Neuronal stem cell (in vitro differentiated cells): ENCODE results near the gene CLCN6.
"Not testable (repeated sequence)": the region's sequence is repeated elsewhere in the genome, so short reads cannot be mapped to it uniquely, and the experiment has no call there.

Source experiments
- DNase-seq: peaks from one replicate; pipeline ENCODE4 v3.0.0-alpha.2; 2013; ENCODE audit warnings: low spot score
- H2AFZ ChIP-seq: one replicate; pipeline ENCODE4 v1.6.1; 2013; ENCODE audit warnings: mild to moderate bottlenecking, low read length, inconsistent platforms
- H2AK5ac ChIP-seq: 2 replicates; pipeline ENCODE4 v1.6.1; 2013; ENCODE audit warnings: low read depth, mild to moderate bottlenecking, inconsistent platforms, low read length, moderate library complexity, mixed read lengths
- H2BK120ac ChIP-seq: 2 replicates; pipeline ENCODE4 v1.6.1; 2013; ENCODE audit warnings: low read depth, mild to moderate bottlenecking, inconsistent platforms, low read length, moderate library complexity, mixed read lengths
- H2BK12ac ChIP-seq: one replicate; pipeline ENCODE4 v1.6.1; 2013; ENCODE audit warnings: low read length, inconsistent platforms
- H2BK15ac ChIP-seq: 2 replicates; pipeline ENCODE4 v1.6.1; 2013; ENCODE audit warnings: mild to moderate bottlenecking, low read length, inconsistent platforms, mixed read lengths
- H2BK5ac ChIP-seq: one replicate; pipeline ENCODE4 v1.6.1; 2013; ENCODE audit warnings: inconsistent platforms, mild to moderate bottlenecking, low read length, moderate library complexity
- H3K14ac ChIP-seq: one replicate; pipeline ENCODE4 v1.6.1; 2013; ENCODE audit warnings: low read length, inconsistent platforms
- H3K18ac ChIP-seq: 2 replicates; pipeline ENCODE4 v1.6.1; 2013; ENCODE audit warnings: low read length, inconsistent platforms
- H3K23ac ChIP-seq: 2 replicates; pipeline ENCODE4 v1.6.1; 2013; ENCODE audit warnings: low read depth, mild to moderate bottlenecking, mixed read lengths, low read length, inconsistent platforms; ENCODE audit not compliant: poor library complexity
- H3K27ac ChIP-seq: replicated peaks from 3 replicates; pipeline ENCODE4 v1.5.1; 2013; ENCODE audit warnings: low read length, inconsistent platforms
- H3K27me3 ChIP-seq, 3 experiments: 2 replicates each; pipeline ENCODE4 v1.6.1; 2013; ENCODE audit warnings: low read length in 3 of 3, mild to moderate bottlenecking in 2 of 3, inconsistent platforms in 1 of 3, low read depth in 1 of 3, mixed read lengths in 1 of 3, moderate library complexity in 1 of 3; ENCODE audit not compliant: control insufficient read depth in 3 of 3, insufficient read depth in 3 of 3
- H3K36me3 ChIP-seq, 2 donors: replicated peaks in 1 of 2; 2 replicates each; pipeline ENCODE4 v1.6.1; 2013; ENCODE audit warnings: low read length in 2 of 2; ENCODE audit not compliant: control insufficient read depth in 2 of 2, insufficient read depth in 2 of 2
- H3K4ac ChIP-seq: 2 replicates; pipeline ENCODE4 v1.6.1; 2013; ENCODE audit warnings: inconsistent platforms, mild to moderate bottlenecking, low read length, moderate library complexity
- H3K4me1 ChIP-seq, 2 donors: 1 replicate in 1 of 2; 2 replicates in 1 of 2; pipeline ENCODE4 v1.6.1; 2013; ENCODE audit warnings: low read length in 2 of 2, low read depth in 1 of 2; ENCODE audit not compliant: control insufficient read depth in 2 of 2, insufficient read depth in 1 of 2
- H3K4me2 ChIP-seq: one replicate; pipeline ENCODE4 v1.6.1; 2013; ENCODE audit warnings: mild to moderate bottlenecking, low read length, inconsistent platforms; ENCODE audit not compliant: insufficient read depth, poor library complexity, severe bottlenecking
- H3K4me3 ChIP-seq, 2 donors: 2 replicates each; pipeline ENCODE4 v1.5.1; 2013; ENCODE audit warnings: low read length in 2 of 2, mild to moderate bottlenecking in 2 of 2, inconsistent platforms in 1 of 2, moderate library complexity in 1 of 2
- H3K79me1 ChIP-seq: one replicate; pipeline ENCODE4 v1.6.1; 2013; ENCODE audit warnings: low read depth, mild to moderate bottlenecking, inconsistent platforms, low read length, moderate library complexity
- H3K9ac ChIP-seq: one replicate; pipeline ENCODE4 v1.6.1; 2013; ENCODE audit warnings: mild to moderate bottlenecking, low read depth, low read length, inconsistent platforms; ENCODE audit not compliant: poor library complexity
- H3K9me3 ChIP-seq, 2 donors: replicated peaks in 1 of 2; 2 replicates each; pipeline versions ENCODE3 to v1.6.1; 2013; ENCODE audit warnings: low read length in 2 of 2, mild to moderate bottlenecking in 2 of 2, inconsistent platforms in 1 of 2, low read depth in 1 of 2, mixed read lengths in 1 of 2, moderate library complexity in 1 of 2; ENCODE audit not compliant: control insufficient read depth in 2 of 2, insufficient read depth in 1 of 2
- H4K8ac ChIP-seq: one replicate; pipeline ENCODE4 v1.6.1; 2013; ENCODE audit warnings: low read depth, mild to moderate bottlenecking, inconsistent platforms, low read length, moderate library complexity
- H4K91ac ChIP-seq: one replicate; pipeline ENCODE4 v1.6.1; 2013; ENCODE audit warnings: low read length, low read depth, mild to moderate bottlenecking, inconsistent platforms; ENCODE audit not compliant: poor library complexity
- WGBS, 2 donors: extraction: QIAGEN DNeasy Blood & Tissue Kit; methylation state at CpG; one replicate each; pipeline ENCODE4 v1.1.7; 2013; ENCODE audit warnings: missing lambda C conversion rate in 2 of 2, mixed read lengths in 1 of 2; ENCODE audit not compliant: insufficient read length in 2 of 2, insufficient replicate concordance in 1 of 2; ENCODE audit errors: extremely low coverage in 2 of 2; 5-methylcytosine and 5-hydroxymethylcytosine counted together

Gene CLCN6

GRCh38 chr1:11803924-11804665, 1.9 kb upstream of the CLCN6 start:
- Histone ChIP-seq H3K4me1 (peaks cover 21 to 39% of the 10 kb centered on the region in 2 donors), H3K4me2 (peak overlapping the region; percentile 96), H3K4me3 (peak overlapping the region in 1 of 2 donors; percentile 75), H3K27ac (peak overlapping the region; percentile 44), H3K36me3 (peaks cover 15 to 40% of the 10 kb centered on the region in 2 donors)
- not testable (repeated sequence) for H3K18ac ChIP-seq, H3K9me3 ChIP-seq, DNase-seq, H3K79me1 ChIP-seq, H3K14ac ChIP-seq, H2BK120ac ChIP-seq, H4K8ac ChIP-seq, H3K27me3 ChIP-seq, H2AFZ ChIP-seq, H2BK15ac ChIP-seq, H3K23ac ChIP-seq, H2BK5ac ChIP-seq, H2AK5ac ChIP-seq, H4K91ac ChIP-seq, H2BK12ac ChIP-seq, H3K9ac ChIP-seq, H3K4ac ChIP-seq
- no CpG with 5 or more reads among the region's 9 CpGs for WGBS, 2 donors

DNA sequence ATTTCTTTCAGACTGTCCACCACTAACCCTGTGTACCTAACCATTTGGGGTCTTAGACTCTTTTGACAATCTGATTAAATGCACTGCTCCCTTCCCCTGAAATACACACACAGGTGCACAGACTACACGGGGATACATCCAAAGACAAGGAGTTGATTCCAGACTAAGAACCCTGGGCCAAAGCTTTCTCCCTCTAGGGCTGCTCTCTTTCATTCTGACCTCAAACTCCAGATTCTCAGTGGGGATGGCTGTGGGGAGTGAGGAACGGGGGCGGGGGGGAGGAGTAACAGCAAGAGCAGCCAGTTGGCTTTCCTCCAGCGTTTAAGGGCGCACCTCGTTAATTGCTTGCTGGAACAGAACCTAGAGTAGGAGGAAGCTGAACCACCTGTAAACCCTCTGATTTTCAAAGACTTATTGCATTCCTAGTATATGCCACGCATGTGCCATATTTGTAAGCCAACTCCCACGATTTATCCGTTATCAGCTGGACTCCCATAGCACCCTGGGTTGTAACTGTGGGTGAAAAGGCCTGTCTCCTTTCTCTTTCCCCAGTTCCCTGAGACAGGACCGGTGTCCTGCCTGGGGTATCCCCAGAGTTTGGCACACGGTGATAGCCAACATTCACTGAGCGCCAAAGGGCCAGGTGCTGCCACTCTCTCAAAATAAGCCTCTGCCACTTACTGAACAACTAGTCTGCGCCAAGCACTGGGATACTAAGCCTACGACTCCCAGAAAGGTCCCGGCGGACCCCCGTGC, 1.1 kb upstream of the CLCN6 start:
- H4K91ac ChIP-seq: no peak overlapping the region
- peak overlapping the region; percentile 75 for H3K23ac ChIP-seq
- peak overlapping the region; percentile 14 for H2BK15ac ChIP-seq
- peak overlapping the region; percentile 75 to 89 for H3K4me3 ChIP-seq
- peak overlapping the region; percentile 90 for H3K9ac ChIP-seq
- no CpG with 5 or more reads among the region's 17 CpGs for WGBS, 2 donors
- peaks cover 5% of the 10 kb centered on the region for H3K79me1 ChIP-seq
- no peak overlapping the region for H3K14ac ChIP-seq
- H2AFZ ChIP-seq: peak overlapping the region; percentile 93
- H3K27ac ChIP-seq: peak overlapping the region; percentile 87
- peaks cover 14 to 46% of the 10 kb centered on the region in 2 donors for H3K36me3 ChIP-seq
- no peak overlapping the region for H2BK120ac ChIP-seq
- no peak overlapping the region for H2BK12ac ChIP-seq
- peaks cover 21 to 39% of the 10 kb centered on the region in 2 donors for H3K4me1 ChIP-seq
- peak overlapping the region; percentile 92 for H3K4me2 ChIP-seq
- H2BK5ac ChIP-seq: peak overlapping the region; percentile 96
- H2AK5ac ChIP-seq: peak overlapping the region; percentile 51
- peak overlapping the region; percentile 97 for H3K18ac ChIP-seq
- H4K8ac ChIP-seq: no peak overlapping the region
- no peaks in the 10 kb centered on the region for H3K27me3 ChIP-seq
- H3K9me3 ChIP-seq: no peaks in the 10 kb centered on the region
- no peak for DNase-seq
- no peak overlapping the region for H3K4ac ChIP-seq

GRCh38 chr1:11806307-11806936, 431 bp downstream of the CLCN6 start:
- H2BK120ac ChIP-seq: no peak overlapping the region

More at GRCh38 chr1:11806307-11806936, 431 bp downstream of the CLCN6 start:
- H3K18ac ChIP-seq: peak overlapping the region; percentile 95
- H3K4me1 ChIP-seq: peaks cover 21 to 39% of the 10 kb centered on the region in 2 donors
- H4K91ac ChIP-seq: no peak overlapping the region
- H3K4ac ChIP-seq: no peak overlapping the region
- H3K27me3 ChIP-seq: no peaks in the 10 kb centered on the region
- no peak overlapping the region for H2AK5ac ChIP-seq
- peak overlapping the region; percentile 69 for H2BK5ac ChIP-seq
- no peak for DNase-seq
- H2BK15ac ChIP-seq: no peak overlapping the region
- H3K4me2 ChIP-seq: peak overlapping the region; percentile 88
- peak overlapping the region; percentile 78 for H3K27ac ChIP-seq
- peaks cover 8% of the 10 kb centered on the region for H3K79me1 ChIP-seq
- H3K36me3 ChIP-seq: peaks cover 10 to 45% of the 10 kb centered on the region in 2 donors
- H2BK12ac ChIP-seq: no peak overlapping the region
- no peak overlapping the region for H4K8ac ChIP-seq
- peak overlapping the region; percentile 75 to 84 for H3K4me3 ChIP-seq
- no CpG with 5 or more reads among the region's 20 CpGs for WGBS, 2 donors
- peak overlapping the region; percentile 78 for H3K23ac ChIP-seq
- H3K9me3 ChIP-seq: no peaks in the 10 kb centered on the region
- H2AFZ ChIP-seq: peak overlapping the region; percentile 93
- H3K9ac ChIP-seq: peak overlapping the region; percentile 72
- no peak overlapping the region for H3K14ac ChIP-seq
